Measurements from ENCODE around the gene LRRTM4. TPM values are rescaled to one million over a fixed set of nuclear protein-coding genes. Genes with fewer than 3 reads are reported as not detected.

Gene LRRTM4
- total RNA-seq, 2 donors from 2014 or later, result 0.33 TPM; not detected in 1

- Histone ChIP-seq H3K36me3 (replicated peaks in 1 of 2; ENCODE audit: insufficient read depth in 1 of 2, low read depth in 2 of 2) (no peaks in the 10 kb centered on the region), H3K4me1 (no peaks in the 10 kb centered on the region), H3K4me3 (no peak overlapping the region), H3K27me3 (no peaks in the 10 kb centered on the region), H3K9me3 (no peaks in the 10 kb centered on the region), H3K27ac (no peak overlapping the region)
- intact Hi-C loops (cut with DNase I), result no loop called here
- ATAC-seq (no peak), DNase-seq (no peak)
- TF ChIP-seq CTCF (IDR thresholded peaks at IDR 0.05), result no peak
- no peak for TF ChIP-seq POLR2A (IDR thresholded peaks at IDR 0.05)
Observed at GRCh38 chr2:77484026-77484425, 38.1 kb downstream of the LRRTM4 start.

- Histone ChIP-seq H3K9me3 (no peaks in the 10 kb centered on the region), H3K27me3 (no peaks in the 10 kb centered on the region), H3K36me3 (replicated peaks in 1 of 2; ENCODE audit: insufficient read depth in 1 of 2, low read depth in 2 of 2) (no peaks in the 10 kb centered on the region), H3K27ac (no peak overlapping the region), H3K4me3 (no peak overlapping the region), H3K4me1 (no peaks in the 10 kb centered on the region)
- TF ChIP-seq POLR2A (IDR thresholded peaks at IDR 0.05) (no peak), CTCF (IDR thresholded peaks at IDR 0.05) (no peak)
- WGBS, 2 donors, result 42% methylated on average over 3 of the region's 3 CpGs
- DNase-seq, result no peak
- intact Hi-C loops (cut with DNase I), result no loop called here
- ATAC-seq, result no peak
Observed at GRCh38 chr2:77479895-77480294, 42.3 kb downstream of the LRRTM4 start.

- Histone ChIP-seq H3K27me3 (no peaks in the 10 kb centered on the region), H3K4me3 (no peak overlapping the region), H3K4me1 (no peaks in the 10 kb centered on the region), H3K9me3 (no peaks in the 10 kb centered on the region), H3K36me3 (replicated peaks in 1 of 2; ENCODE audit: insufficient read depth in 1 of 2, low read depth in 2 of 2) (no peaks in the 10 kb centered on the region), H3K27ac (no peak overlapping the region)
- DNase-seq (no peak), ATAC-seq (no peak)
- intact Hi-C loops (cut with DNase I), result no loop called here
- TF ChIP-seq CTCF (IDR thresholded peaks at IDR 0.05) (no peak), POLR2A (IDR thresholded peaks at IDR 0.05) (no peak)
- 37 to 43% methylated on average over 6 of the region's 6 CpGs for WGBS, 2 donors
Observed at GRCh38 chr2:77479395-77479794, 42.8 kb downstream of the LRRTM4 start.

- no peak for TF ChIP-seq CTCF (IDR thresholded peaks at IDR 0.05)
- TF ChIP-seq POLR2A (IDR thresholded peaks at IDR 0.05), result no peak
- Histone ChIP-seq H3K27me3 (no peaks in the 10 kb centered on the region), H3K36me3 (replicated peaks in 1 of 2; ENCODE audit: insufficient read depth in 1 of 2, low read depth in 2 of 2) (no peaks in the 10 kb centered on the region), H3K4me3 (no peak overlapping the region), H3K9me3 (no peaks in the 10 kb centered on the region), H3K4me1 (no peaks in the 10 kb centered on the region), H3K27ac (no peak overlapping the region)
- DNase-seq (no peak), ATAC-seq (no peak)
- WGBS, 2 donors, result 58 to 65% methylated on average over 3 of the region's 3 CpGs
- intact Hi-C loops (cut with DNase I), result no loop called here
Observed at GRCh38 chr2:77470096-77470495, 52.1 kb downstream of the LRRTM4 start.

GRCh38 chr2:77469106-77469505, 53.1 kb downstream of the LRRTM4 start:
- WGBS, 2 donors, result 63 to 72% methylated on average over 4 of the region's 4 CpGs
- ATAC-seq (no peak), DNase-seq (no peak)
- Histone ChIP-seq H3K9me3 (no peaks in the 10 kb centered on the region), H3K4me1 (no peaks in the 10 kb centered on the region), H3K36me3 (replicated peaks in 1 of 2; ENCODE audit: insufficient read depth in 1 of 2, low read depth in 2 of 2) (no peaks in the 10 kb centered on the region), H3K27me3 (no peaks in the 10 kb centered on the region), H3K27ac (no peak overlapping the region), H3K4me3 (no peak overlapping the region)
- intact Hi-C loops (cut with DNase I), result no loop called here
- TF ChIP-seq POLR2A (IDR thresholded peaks at IDR 0.05) (no peak), CTCF (IDR thresholded peaks at IDR 0.05) (no peak)
